AG04450 (cell line): Measurements from ENCODE around the gene SKI. TPM values are rescaled to one million over a fixed set of nuclear protein-coding genes. Genes with fewer than 3 reads are reported as not detected.

Source experiments
- CTCF ChIA-PET: fragments of 300-600, 350-600 bp; formaldehyde crosslinking; extraction: SDS; loops from one replicate; lab custom pipeline; 2022; ENCODE audit warnings: antibody characterized with exemption, inconsistent platforms; lab: Charles Lee
- POLR2A ChIA-PET: fragments of 350-600 bp; formaldehyde crosslinking; extraction: SDS; loops from one replicate; lab custom pipeline; 2021; ENCODE audit warnings: antibody characterized with exemption, inconsistent platforms; lab: Yijun Ruan, JAX
- DNase-seq: peaks from one replicate; pipeline ENCODE4 v3.0.0-alpha.2; 2011; ENCODE audit warnings: low read depth, low spot score
- H3K27ac ChIP-seq: one replicate; pipeline ENCODE4 v1.5.1; 2012; ENCODE audit warnings: low read depth, low read length, control low read depth
- H3K27me3 ChIP-seq: one replicate; pipeline ENCODE4 v1.6.0; 2012; ENCODE audit warnings: low read length; ENCODE audit not compliant: control insufficient read depth, insufficient read depth
- H3K4me3 ChIP-seq: 2 replicates; pipeline ENCODE4 v1.5.1; 2011; ENCODE audit warnings: mild to moderate bottlenecking, low read depth, low read length, control low read depth
- H3K9me3 ChIP-seq: 2 replicates; pipeline ENCODE4 v1.5.1; 2012; ENCODE audit warnings: low read length; ENCODE audit not compliant: control insufficient read depth, insufficient read depth
- CTCF ChIP-seq: IDR thresholded peaks from 2 replicates; pipeline ENCODE4 v1.5.1; 2011; ENCODE audit warnings: low read depth, low read length, control low read depth, inconsistent platforms
- polyA plus RNA-seq: library from polyadenylated mRNA; depleted of rRNA; stranded (reverse); fragments of >200 nt; gene quantifications from 2 replicates; pipeline ENCODE4 v1.2.3, GENCODE V29; 2011

The SKI gene
- polyA plus RNA-seq, 1 experiment = 6.7 TPM

GRCh38 chr1:2298685-2299084 lies 70.6 kb downstream of the SKI start:
- ChIA-PET CTCF (interaction anchor here (1.2 kb wide), 1 partner anchor 83 kb away, joined by 5 read pairs; no protein-coding TSS in a partner anchor), POLR2A (no interaction called here)
- H3K27me3 ChIP-seq = no peaks in the 10 kb centered on the region
- H3K9me3 ChIP-seq = no peaks in the 10 kb centered on the region; the same call in 1 of the 2 replicates
- H3K4me3 ChIP-seq = no peak overlapping the region
- peak overlapping the region; percentile 2 for H3K27ac ChIP-seq
- no peak for TF ChIP-seq CTCF
- no peak for DNase-seq

- POLR2A ChIA-PET = interaction anchor here (0.8 kb wide), 1 partner anchor 16 kb away, joined by 3 read pairs; no protein-coding TSS in a partner anchor
- Histone ChIP-seq H3K27ac (peak overlapping the region; percentile 2), H3K9me3 (no peaks in the 10 kb centered on the region; the same call in 1 of the 2 replicates), H3K27me3 (no peaks in the 10 kb centered on the region), H3K4me3 (no peak overlapping the region)
- CTCF ChIA-PET = interaction anchor here (1.2 to 1.3 kb wide), 2 partner anchors 83 to 104 kb away, joined by 3 to 5 read pairs; no protein-coding TSS in a partner anchor
- TF ChIP-seq CTCF = no peak
- DNase-seq = no peak
Observed at GRCh38 chr1:2299131-2299627, 71.1 kb downstream of the SKI start.

DNA sequence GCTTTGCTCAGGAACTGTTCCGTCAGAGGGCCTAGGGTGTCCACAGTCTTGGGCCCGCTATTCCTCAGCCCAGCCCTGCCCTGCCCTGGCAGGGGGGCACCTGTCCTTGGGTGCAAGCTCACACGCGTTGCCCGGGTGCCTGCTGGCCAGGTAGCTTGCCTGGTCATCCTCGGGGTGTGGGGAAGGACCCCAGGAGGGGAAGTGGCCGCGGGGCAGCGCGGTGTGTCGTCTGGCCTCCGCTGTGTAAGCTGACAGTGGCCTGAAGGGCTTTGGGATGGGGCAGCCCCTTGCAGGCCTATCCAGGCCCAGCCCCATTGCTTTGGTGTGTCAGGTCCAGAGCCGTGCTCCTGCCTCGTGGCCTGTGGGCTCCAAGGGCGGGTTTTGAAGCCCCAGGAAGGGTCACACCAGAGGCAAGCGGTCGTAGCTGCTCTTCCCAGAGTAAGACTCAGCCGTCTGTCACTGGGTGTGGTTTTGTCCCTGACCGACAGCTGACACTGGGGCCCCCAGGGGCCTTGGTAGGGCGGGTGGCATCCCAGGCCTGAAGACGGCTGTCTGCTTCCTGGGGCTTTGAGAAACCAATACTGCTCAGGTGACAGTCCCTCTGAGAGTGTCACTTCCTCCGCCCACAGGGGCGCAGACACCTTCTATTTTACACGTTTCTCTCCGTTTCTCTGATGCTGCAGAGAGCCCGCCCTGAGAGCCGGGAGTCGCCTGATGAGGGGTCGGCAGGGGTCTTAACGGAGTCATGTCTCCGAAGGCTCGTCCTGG lies 72.1 kb downstream of the SKI start:
- Histone ChIP-seq H3K4me3 (no peak overlapping the region), H3K9me3 (no peaks in the 10 kb centered on the region; the same call in 1 of the 2 replicates), H3K27ac (peak overlapping the region; percentile 40), H3K27me3 (no peaks in the 10 kb centered on the region)
- TF ChIP-seq CTCF = no peak
- POLR2A ChIA-PET = interaction anchor here (0.5 to 1.2 kb wide), 4 partner anchors 17 to 518 kb away, joined by 3 read pairs; no protein-coding TSS in a partner anchor
- CTCF ChIA-PET = interaction anchor here (1.2 to 2.2 kb wide), 3 partner anchors 15 to 105 kb away, joined by 3 to 11 read pairs (median 5); no protein-coding TSS in a partner anchor
- no peak for DNase-seq

DNA sequence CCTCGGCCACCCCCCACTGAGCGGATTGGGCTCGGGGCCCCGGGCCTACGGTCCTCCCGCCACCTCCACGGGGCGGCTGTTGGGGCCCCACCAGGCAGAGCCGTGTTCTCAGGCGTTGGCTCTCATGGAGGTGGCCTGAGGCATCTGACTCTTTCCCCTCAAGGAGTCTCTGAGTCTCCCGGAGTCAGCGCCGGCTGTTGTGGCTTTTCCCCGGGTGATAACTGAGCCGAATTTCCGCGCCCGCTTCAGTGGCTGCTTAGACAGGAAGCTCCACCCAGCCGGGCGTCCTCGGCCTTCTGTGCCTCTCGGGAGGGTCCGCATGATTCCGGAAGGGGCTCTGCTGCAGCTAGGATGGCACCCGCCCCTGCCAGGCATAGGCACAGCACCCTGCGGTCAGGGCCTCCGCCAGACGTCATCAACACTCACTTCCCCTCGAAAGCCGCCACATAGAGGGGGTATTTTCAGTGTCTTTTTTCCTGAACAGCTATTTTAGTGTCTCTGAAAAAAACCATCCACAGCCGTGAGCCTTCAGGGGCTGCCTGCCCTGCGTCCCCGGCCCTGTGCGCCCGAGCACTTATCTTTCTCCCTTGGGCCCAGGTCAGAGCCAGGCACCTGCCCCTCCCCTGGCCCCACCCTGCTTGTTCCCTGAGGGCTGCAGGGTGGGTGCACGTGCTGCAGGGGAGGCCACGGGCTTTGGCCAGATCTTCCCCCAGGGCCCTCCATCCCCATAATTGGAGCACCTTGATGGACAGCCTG lies 72.9 kb downstream of the SKI start:
- no peaks in the 10 kb centered on the region; the same call in 1 of the 2 replicates for H3K9me3 ChIP-seq
- ChIA-PET POLR2A (interaction anchor here (0.5 to 1.2 kb wide), 2 partner anchors 73 to 76 kb away, joined by 3 to 4 read pairs; no protein-coding TSS in a partner anchor), CTCF (interaction anchor here (0.9 to 2.2 kb wide), 2 partner anchors 14 to 106 kb away, joined by 3 to 11 read pairs; partner anchors contain the start of gene FAAP20)
- DNase-seq = no peak
- no peak for TF ChIP-seq CTCF
- H3K4me3 ChIP-seq = no peak overlapping the region
- H3K27me3 ChIP-seq = no peaks in the 10 kb centered on the region
- H3K27ac ChIP-seq = peak overlapping the region; percentile 40
